Natural killer cell (primary cell): ENCODE results near the gene CARS1. TPM values are rescaled to one million over a fixed set of nuclear protein-coding genes. Genes with fewer than 3 reads are reported as not detected.

ENCODE experiments used
- ATAC-seq, 3 donors: fragments of 150-1000 bp in 2 of 3; fragments of 200-7000 bp in 1 of 3; cut with Tn5 transposase; 1 replicate in 1 of 3; 2 replicates in 2 of 3; pipeline ENCODE4 v1.10.0; 2021; ENCODE audit warnings: mild to moderate bottlenecking in 2 of 3, moderate library complexity in 2 of 3
- DNase-seq, 2 donors: peaks; one replicate each; pipeline versions ENCODE4 v3.0.0 to v3.0.0-alpha.2; 2013 to 2021; ENCODE audit warnings: mixed read lengths in 1 of 2
- H3K27ac ChIP-seq: one replicate; pipeline ENCODE4 v1.5.1; 2013; ENCODE audit warnings: mild to moderate bottlenecking, low read length
- H3K27me3 ChIP-seq: one replicate; pipeline ENCODE4 v1.6.1; 2013; ENCODE audit warnings: low read length; ENCODE audit not compliant: control insufficient read depth, insufficient read depth
- H3K36me3 ChIP-seq: one replicate; pipeline ENCODE4 v1.6.1; 2013; ENCODE audit warnings: low read length; ENCODE audit not compliant: control insufficient read depth, insufficient read depth
- H3K4me1 ChIP-seq: one replicate; pipeline ENCODE4 v1.6.1; 2013; ENCODE audit warnings: low read length; ENCODE audit not compliant: control insufficient read depth, insufficient read depth
- H3K4me3 ChIP-seq: one replicate; pipeline ENCODE4 v1.5.1; 2013; ENCODE audit warnings: low read length
- H3K9me3 ChIP-seq: one replicate; pipeline ENCODE4 v1.6.1; 2013; ENCODE audit warnings: low read length; ENCODE audit not compliant: control insufficient read depth, insufficient read depth
- H3K27ac Mint-ChIP-seq, 2 donors: one replicate each; pipeline ENCODE4 v1.8.0; 2022; ENCODE audit warnings: mild to moderate bottlenecking in 2 of 2, mixed read lengths in 2 of 2, moderate library complexity in 1 of 2
- H3K27me3 Mint-ChIP-seq, 2 donors: one replicate each; pipeline ENCODE4 v1.8.0; 2022; ENCODE audit warnings: low read depth in 2 of 2, mixed read lengths in 2 of 2
- H3K36me3 Mint-ChIP-seq: one replicate; pipeline ENCODE4 v1.8.0; 2022; ENCODE audit warnings: mixed read lengths
- H3K4me1 Mint-ChIP-seq, 2 donors: one replicate each; pipeline ENCODE4 v1.8.0; 2022; ENCODE audit warnings: mixed read lengths in 2 of 2
- H3K4me3 Mint-ChIP-seq: one replicate; pipeline ENCODE4 v1.8.0; 2022; ENCODE audit warnings: mild to moderate bottlenecking, moderate library complexity, mixed read lengths
- H3K9me3 Mint-ChIP-seq, 2 donors: one replicate each; pipeline ENCODE4 v1.8.0; 2022; ENCODE audit warnings: mixed read lengths in 2 of 2
- CTCF ChIP-seq: fragments of 200-600 bp; IDR thresholded peaks from one replicate; pipeline ENCODE4 v1.8.0; 2022; ENCODE audit warnings: antibody characterized with exemption
- WGBS: methylation state at CpG from one replicate; pipeline ENCODE4 v1.1.7; 2013; ENCODE audit warnings: missing lambda C conversion rate; ENCODE audit not compliant: insufficient coverage; 5-methylcytosine and 5-hydroxymethylcytosine counted together
- intact Hi-C: fragments of 100-400 bp; cut with micrococcal nuclease; formaldehyde crosslinking; loops from one replicate; pipeline ENCODE4 v1.14.2; 2022
- total RNA-seq, 4 donors: library from RNA; stranded (reverse); fragments of 120-200 nt in 1 of 4; gene quantifications; one replicate each; pipeline versions ENCODE4 v1.2.3 to v1.2.4, GENCODE V29; 2013 to 2022

CARS1 gene
- total RNA-seq, 3 donors from 2014 or later (not counting 1 experiment from before 2014, with no cell fraction given): 47.9 to 51.3 (median 50.3) TPM

GRCh38 chr11:2999464-2999998, 57.7 kb downstream of the CARS1 start:
- Mint-ChIP-seq H3K27ac (no peak overlapping the region), H3K4me1 (no peaks in the 10 kb centered on the region), H3K36me3 (no peaks in the 10 kb centered on the region), H3K9me3 (no peaks in the 10 kb centered on the region), H3K4me3 (no peak overlapping the region), H3K27me3 (no peaks in the 10 kb centered on the region)
- Histone ChIP-seq H3K27me3 (no peaks in the 10 kb centered on the region), H3K4me1 (no peaks in the 10 kb centered on the region), H3K27ac (no peak overlapping the region), H3K9me3 (no peaks in the 10 kb centered on the region), H3K4me3 (no peak overlapping the region), H3K36me3 (peaks cover 46% of the 10 kb centered on the region)
- no peak for ATAC-seq
- intact Hi-C loops: no loop called here
- no peak for TF ChIP-seq CTCF
- WGBS: 79% methylated on average over 10 of the region's 10 CpGs
- DNase-seq: no peak

- Histone ChIP-seq H3K36me3 (peaks cover 36% of the 10 kb centered on the region), H3K9me3 (no peaks in the 10 kb centered on the region), H3K4me1 (no peaks in the 10 kb centered on the region), H3K27me3 (no peaks in the 10 kb centered on the region), H3K4me3 (no peak overlapping the region), H3K27ac (no peak overlapping the region)
- H3K27me3 Mint-ChIP-seq: no peaks in the 10 kb centered on the region
- no peaks in the 10 kb centered on the region for H3K4me1 Mint-ChIP-seq
- peak overlapping the region in 1 of 2 donors; percentile 11 for H3K27ac Mint-ChIP-seq
- intact Hi-C loops: no loop called here
- WGBS: 88% methylated on average over 5 of the region's 7 CpGs
- ATAC-seq (no peak), DNase-seq (no peak)
- no peak overlapping the region for H3K4me3 Mint-ChIP-seq
- H3K9me3 Mint-ChIP-seq: no peaks in the 10 kb centered on the region
- no peak for TF ChIP-seq CTCF
- H3K36me3 Mint-ChIP-seq: no peaks in the 10 kb centered on the region
These were observed 59.0 kb downstream of the CARS1 start for GRCh38 chr11:2998073-2998850.

GRCh38 chr11:2997406-2997805, 59.8 kb downstream of the CARS1 start:
- TF ChIP-seq CTCF: no peak
- H3K4me3 Mint-ChIP-seq: no peak overlapping the region
- intact Hi-C loops: no loop called here
- Histone ChIP-seq H3K36me3 (peaks cover 29% of the 10 kb centered on the region), H3K9me3 (no peaks in the 10 kb centered on the region), H3K27ac (no peak overlapping the region), H3K4me3 (no peak overlapping the region), H3K4me1 (peaks cover 7% of the 10 kb centered on the region), H3K27me3 (no peaks in the 10 kb centered on the region)
- peaks cover 0 to 6% of the 10 kb centered on the region in 2 donors for H3K4me1 Mint-ChIP-seq
- no peaks in the 10 kb centered on the region for H3K9me3 Mint-ChIP-seq
- no peak overlapping the region for H3K27ac Mint-ChIP-seq
- H3K27me3 Mint-ChIP-seq: no peaks in the 10 kb centered on the region
- no peak for ATAC-seq
- H3K36me3 Mint-ChIP-seq: no peaks in the 10 kb centered on the region
- WGBS: 97% methylated on average over 4 of the region's 4 CpGs
- no peak for DNase-seq
